T-cell (primary cell): Measurements from ENCODE around the gene SLC22A4. TPM values are rescaled to one million over a fixed set of nuclear protein-coding genes. Genes with fewer than 3 reads are reported as not detected.

Source experiments
- ATAC-seq, 4 experiments: fragments of 200-7000 bp in 3 of 4; fragments of 150-1000 bp in 1 of 4; cut with Tn5 transposase; replicated peaks in 1 of 4; 1 replicate in 3 of 4; 2 replicates in 1 of 4; pipeline ENCODE4 v1.10.0; 2021; ENCODE audit warnings: moderate library complexity in 3 of 4, mild to moderate bottlenecking in 2 of 4, moderate number of reproducible peaks in 1 of 4
- CTCF ChIA-PET, 2 donors: fragments of 300-600 bp; sonication (Branson Sonifier 250); formaldehyde crosslinking; loops; one replicate each; lab custom pipeline; 2022; ENCODE audit warnings: antibody characterized with exemption in 2 of 2; lab: Charles Lee
- POLR2A ChIA-PET, 2 donors: fragments of 300-600 bp; sonication (Branson Sonifier 250); formaldehyde crosslinking; loops; one replicate each; lab custom pipeline; 2022; ENCODE audit warnings: antibody characterized with exemption in 2 of 2; lab: Charles Lee
- DNase-seq, 35 experiments: peaks; one replicate each; pipeline versions ENCODE4 v3.0.0 to v3.0.0-alpha.2; 2013 to 2023
- H3K27ac ChIP-seq: one replicate; pipeline ENCODE4 v1.5.1; 2013; ENCODE audit warnings: low read length
- H3K27me3 ChIP-seq, 2 experiments: replicated peaks in 1 of 2; 1 replicate in 1 of 2; 2 replicates in 1 of 2; pipeline versions ENCODE4 v1.6.1 to v1.7.0; 2013; ENCODE audit warnings: low read length in 1 of 2, mixed read lengths in 1 of 2; ENCODE audit not compliant: control insufficient read depth in 2 of 2, insufficient read depth in 2 of 2; ENCODE audit errors: extremely low read depth in 1 of 2
- H3K36me3 ChIP-seq, 2 donors: 1 replicate in 1 of 2; 2 replicates in 1 of 2; pipeline versions ENCODE4 v1.6.1 to v1.7.0; 2013; ENCODE audit warnings: low read length in 1 of 2; ENCODE audit not compliant: control insufficient read depth in 2 of 2, insufficient read depth in 1 of 2; ENCODE audit errors: extremely low read depth in 1 of 2
- H3K4me1 ChIP-seq, 2 experiments: 1 replicate in 1 of 2; 2 replicates in 1 of 2; pipeline versions ENCODE4 v1.6.1 to v1.7.0; 2013; ENCODE audit warnings: low read length in 2 of 2, mixed read lengths in 1 of 2; ENCODE audit not compliant: insufficient read depth in 2 of 2, control insufficient read depth in 1 of 2; ENCODE audit errors: extremely low read depth in 1 of 2
- H3K4me3 ChIP-seq, 2 donors: 1 replicate in 1 of 2; 2 replicates in 1 of 2; pipeline versions ENCODE4 v1.5.1 to v1.7.0; 2013; ENCODE audit warnings: mild to moderate bottlenecking in 2 of 2, low read length in 1 of 2, moderate library complexity in 1 of 2; ENCODE audit not compliant: control insufficient read depth in 1 of 2; ENCODE audit errors: extremely low read depth in 1 of 2
- H3K9me3 ChIP-seq: 2 replicates; pipeline ENCODE4 v1.7.0; 2013
- H3K27ac Mint-ChIP-seq, 2 donors: one replicate each; pipeline ENCODE4 v1.8.0; 2020 to 2021; ENCODE audit warnings: mild to moderate bottlenecking in 2 of 2, mixed read lengths in 2 of 2
- H3K27me3 Mint-ChIP-seq, 2 donors: one replicate each; pipeline ENCODE4 v1.8.0; 2021 to 2022; ENCODE audit warnings: mixed read lengths in 2 of 2
- H3K36me3 Mint-ChIP-seq: one replicate; pipeline ENCODE4 v1.8.0; 2021; ENCODE audit warnings: mixed read lengths
- H3K4me1 Mint-ChIP-seq, 3 donors: one replicate each; pipeline ENCODE4 v1.8.0; 2020 to 2022; ENCODE audit warnings: mixed read lengths in 3 of 3, mild to moderate bottlenecking in 1 of 3
- H3K4me3 Mint-ChIP-seq, 3 donors: one replicate each; pipeline ENCODE4 v1.8.0; 2020 to 2022; ENCODE audit warnings: mild to moderate bottlenecking in 3 of 3, mixed read lengths in 3 of 3, moderate library complexity in 3 of 3
- H3K9me3 Mint-ChIP-seq, 3 donors: one replicate each; pipeline ENCODE4 v1.8.0; 2020 to 2022; ENCODE audit warnings: mixed read lengths in 3 of 3
- WGBS: methylation state at CpG from one replicate; pipeline ENCODE4 v1.1.5; 2013; ENCODE audit warnings: missing lambda C conversion rate; ENCODE audit not compliant: insufficient coverage; 5-methylcytosine and 5-hydroxymethylcytosine counted together
- total RNA-seq, 35 experiments: library from RNA in 6 of 35; stranded (reverse) in 6 of 35; fragments of 120-200 nt in 1 of 35; gene quantifications; one replicate each; pipeline versions ENCODE4 v1.2.1 to v1.2.4 and lab custom pipeline; 2013 to 2026

SLC22A4 gene
- total RNA-seq, 5 donors from 2014 or later (not counting 1 experiment from before 2014, with no cell fraction given): 0.20 TPM; not detected in 4

DNA sequence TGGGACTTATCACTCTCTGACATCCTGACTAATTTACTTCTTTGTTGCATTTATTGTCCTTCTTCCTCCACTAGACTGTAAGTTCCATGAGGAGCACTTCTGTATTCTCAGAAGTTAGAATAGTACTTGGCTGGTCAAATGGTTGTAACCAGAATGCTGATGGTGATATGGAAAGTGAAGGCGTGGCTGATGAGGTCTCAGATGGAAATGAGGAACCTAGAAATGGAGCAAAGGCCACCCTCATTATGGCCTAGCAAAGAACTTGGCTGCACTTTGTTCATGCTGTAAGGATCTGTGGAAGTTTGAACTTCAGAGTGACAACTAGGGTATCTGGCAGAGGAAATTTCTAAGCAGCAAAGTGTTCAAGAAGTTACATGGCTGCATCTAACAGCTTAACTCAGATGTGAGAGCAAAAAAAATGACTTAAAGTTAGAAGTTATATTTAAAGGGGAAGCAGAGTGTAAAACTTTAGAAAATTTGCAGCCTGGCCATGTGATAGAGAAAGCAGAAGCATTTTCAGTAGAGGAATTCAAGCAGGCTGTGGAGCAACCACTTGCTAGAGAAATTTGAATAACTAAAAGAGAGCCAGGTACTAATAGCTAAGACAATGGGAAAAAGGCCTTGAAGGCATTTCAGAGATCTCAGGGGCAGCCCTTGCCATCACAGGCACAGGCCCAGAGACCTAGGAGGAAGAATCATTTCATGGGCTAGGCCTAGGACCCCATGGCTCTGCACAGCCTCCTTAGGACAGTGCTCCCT is 60.4 kb downstream of the SLC22A4 start:
- H3K27ac ChIP-seq: no peak overlapping the region

DNA sequence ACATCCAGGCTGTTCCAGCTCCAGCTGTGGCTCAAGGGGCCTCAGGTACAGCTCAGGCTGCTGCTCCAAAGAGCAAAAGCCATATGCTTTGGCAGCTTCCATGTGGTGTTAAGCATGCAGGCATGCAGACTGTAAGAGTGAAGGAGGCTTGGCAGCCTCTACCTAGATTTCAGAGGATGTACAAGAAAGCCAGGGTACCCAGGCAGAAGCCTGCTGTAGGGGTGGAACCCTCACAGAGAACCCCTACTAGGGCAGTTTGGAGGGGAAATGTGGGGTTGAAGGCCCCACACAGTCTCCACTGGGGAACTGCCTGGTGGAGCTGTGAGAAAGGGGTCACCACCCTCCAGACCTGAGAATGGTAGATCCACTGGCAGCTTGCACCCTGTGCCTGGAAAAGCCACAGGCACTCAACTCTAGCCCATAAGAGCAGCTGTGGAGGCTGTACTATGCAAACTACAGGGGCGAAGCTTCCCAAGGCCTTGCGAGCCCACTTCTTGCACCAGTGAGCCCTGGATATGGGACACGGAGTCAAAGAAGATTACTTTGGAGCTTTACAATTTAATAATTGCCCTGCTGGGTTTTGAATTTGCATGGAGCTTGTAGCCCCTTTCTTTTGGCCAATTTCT is 61.1 kb downstream of the SLC22A4 start:
- DNase-seq (no peak), ATAC-seq (no peak)
- Histone ChIP-seq H3K27me3 (no peaks in the 10 kb centered on the region), H3K4me1 (no peaks in the 10 kb centered on the region), H3K9me3 (no peaks in the 10 kb centered on the region), H3K27ac (no peak overlapping the region), H3K4me3 (no peak overlapping the region), H3K36me3 (no peaks in the 10 kb centered on the region)
- Mint-ChIP-seq H3K27ac (no peak overlapping the region), H3K4me3 (no peak overlapping the region), H3K36me3 (peaks cover 33% of the 10 kb centered on the region), H3K9me3 (no peaks in the 10 kb centered on the region), H3K27me3 (no peaks in the 10 kb centered on the region), H3K4me1 (no peaks in the 10 kb centered on the region)
- ChIA-PET CTCF (no interaction called here), POLR2A (no interaction called here)
- WGBS: no CpG with 5 or more reads among the region's 3 CpGs

More for the DNA sequence above, 60.4 kb downstream of the SLC22A4 start:
- no peaks in the 10 kb centered on the region for H3K27me3 ChIP-seq
- no peaks in the 10 kb centered on the region for H3K9me3 ChIP-seq
- Mint-ChIP-seq H3K27me3 (no peaks in the 10 kb centered on the region), H3K4me3 (no peak overlapping the region), H3K9me3 (no peaks in the 10 kb centered on the region), H3K4me1 (no peaks in the 10 kb centered on the region), H3K36me3 (peaks cover 34% of the 10 kb centered on the region), H3K27ac (no peak overlapping the region)
- no peaks in the 10 kb centered on the region for H3K4me1 ChIP-seq
- no peaks in the 10 kb centered on the region for H3K36me3 ChIP-seq
- POLR2A ChIA-PET: no interaction called here
- 83% methylated on average over 1 of the region's 1 CpG for WGBS
- no peak overlapping the region for H3K4me3 ChIP-seq
- ATAC-seq (no peak), DNase-seq (no peak)
- CTCF ChIA-PET: no interaction called here

DNA sequence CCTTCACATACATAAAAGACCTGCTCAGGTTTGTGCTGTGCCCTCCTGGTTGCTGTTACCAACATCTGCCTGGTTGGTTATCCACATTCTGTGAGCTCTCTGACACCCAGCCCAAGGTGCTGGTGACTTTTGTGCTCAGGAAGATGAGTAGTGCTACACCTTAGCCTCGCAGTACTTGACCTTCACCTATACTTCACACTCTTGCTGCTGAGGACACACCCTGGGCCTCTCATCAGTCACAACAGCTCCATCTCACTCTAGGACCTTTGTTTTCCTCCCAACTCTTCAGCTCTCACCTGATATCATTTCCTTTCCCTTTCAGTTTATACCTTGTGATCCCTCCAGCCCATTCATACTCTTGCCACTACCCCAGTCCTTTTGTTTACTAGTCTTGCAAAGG is 64.6 kb downstream of the SLC22A4 start:
- H3K27ac ChIP-seq: no peak overlapping the region
- Mint-ChIP-seq H3K36me3 (peaks cover 19% of the 10 kb centered on the region), H3K27ac (no peak overlapping the region), H3K27me3 (no peaks in the 10 kb centered on the region), H3K4me3 (no peak overlapping the region), H3K4me1 (no peaks in the 10 kb centered on the region), H3K9me3 (no peaks in the 10 kb centered on the region)
- H3K36me3 ChIP-seq: peaks cover 0 to 2% of the 10 kb centered on the region in 2 donors
- no peak for DNase-seq
- H3K27me3 ChIP-seq: no peaks in the 10 kb centered on the region
- no peak overlapping the region for H3K4me3 ChIP-seq
- ATAC-seq: no peak
- 60% methylated on average over 1 of the region's 1 CpG for WGBS
- CTCF ChIA-PET: no interaction called here
- POLR2A ChIA-PET: no interaction called here
- no peaks in the 10 kb centered on the region for H3K4me1 ChIP-seq
- no peaks in the 10 kb centered on the region for H3K9me3 ChIP-seq

DNA sequence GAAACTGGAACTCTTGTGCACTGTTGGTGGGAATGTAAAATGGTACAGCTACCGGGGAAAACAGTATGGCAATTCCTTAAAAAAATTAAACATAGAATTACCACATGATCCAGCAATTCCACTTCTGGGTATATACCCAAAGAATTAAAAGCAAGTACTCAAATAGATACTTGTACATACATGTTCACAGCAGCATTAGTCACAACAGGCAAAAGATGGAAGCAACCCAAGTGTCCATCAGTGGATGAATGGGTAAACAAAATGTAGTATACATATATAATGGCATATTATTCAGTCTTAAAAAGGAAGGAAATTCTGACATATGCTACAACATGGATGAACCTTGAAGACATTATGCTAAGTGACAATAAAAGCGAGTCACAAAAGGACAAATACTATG is 67.9 kb downstream of the SLC22A4 start:
- Histone ChIP-seq H3K9me3 (no peaks in the 10 kb centered on the region), H3K27me3 (no peaks in the 10 kb centered on the region), H3K27ac (no peak overlapping the region), H3K4me3 (no peak overlapping the region), H3K36me3 (peaks cover 0 to 2% of the 10 kb centered on the region in 2 donors), H3K4me1 (no peaks in the 10 kb centered on the region)
- DNase-seq (no peak), ATAC-seq (no peak)
- no peak overlapping the region for H3K27ac Mint-ChIP-seq
- peaks cover 23% of the 10 kb centered on the region for H3K36me3 Mint-ChIP-seq
- H3K4me3 Mint-ChIP-seq: no peak overlapping the region
- no peaks in the 10 kb centered on the region for H3K27me3 Mint-ChIP-seq
- no peaks in the 10 kb centered on the region for H3K9me3 Mint-ChIP-seq
- ChIA-PET POLR2A (no interaction called here), CTCF (no interaction called here)
- 100% methylated on average over 1 of the region's 2 CpGs for WGBS
- H3K4me1 Mint-ChIP-seq: no peaks in the 10 kb centered on the region

DNA sequence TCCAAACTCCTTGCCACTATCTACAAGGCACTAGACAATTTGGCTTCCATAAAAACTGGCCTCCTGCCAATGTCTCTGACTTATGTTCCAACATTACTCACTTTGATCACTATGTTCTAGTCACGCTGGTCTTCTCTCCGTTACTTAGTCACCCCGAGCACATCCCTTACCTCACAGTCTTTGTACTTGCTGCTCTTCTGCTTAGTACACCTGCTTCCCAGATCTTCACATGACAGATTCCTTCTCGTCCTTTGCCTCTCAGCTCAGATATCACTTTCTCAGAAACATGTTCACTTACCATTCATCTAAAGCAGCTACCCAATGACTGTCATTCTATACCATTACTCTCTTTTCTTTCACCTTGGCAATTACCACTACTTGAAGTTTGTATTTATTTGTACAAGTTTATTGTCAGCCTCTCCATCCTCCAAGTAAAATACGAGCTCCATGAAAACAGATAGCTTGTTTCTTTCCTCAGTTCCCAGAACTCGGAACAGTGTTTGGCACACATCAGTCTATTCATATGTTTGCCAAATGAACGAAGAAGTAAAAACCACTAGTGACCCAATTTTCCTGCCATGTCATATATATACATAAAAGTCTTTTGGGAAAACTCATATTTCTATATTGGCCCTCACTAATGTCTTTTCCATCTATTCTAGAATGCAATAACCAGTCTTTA is 69.4 kb downstream of the SLC22A4 start:
- Mint-ChIP-seq H3K4me3 (no peak overlapping the region), H3K9me3 (no peaks in the 10 kb centered on the region), H3K36me3 (peaks cover 23% of the 10 kb centered on the region), H3K27me3 (no peaks in the 10 kb centered on the region), H3K27ac (no peak overlapping the region), H3K4me1 (peaks cover 0 to 2% (median 0%) of the 10 kb centered on the region in 3 donors)
- Histone ChIP-seq H3K9me3 (no peaks in the 10 kb centered on the region), H3K4me1 (no peaks in the 10 kb centered on the region), H3K27ac (no peak overlapping the region), H3K4me3 (no peak overlapping the region), H3K36me3 (peaks cover 0 to 2% of the 10 kb centered on the region in 2 donors), H3K27me3 (no peaks in the 10 kb centered on the region)
- ChIA-PET POLR2A (no interaction called here), CTCF (no interaction called here)
- DNase-seq (no peak), ATAC-seq (no peak)
- WGBS: 75% methylated on average over 4 of the region's 7 CpGs

DNA sequence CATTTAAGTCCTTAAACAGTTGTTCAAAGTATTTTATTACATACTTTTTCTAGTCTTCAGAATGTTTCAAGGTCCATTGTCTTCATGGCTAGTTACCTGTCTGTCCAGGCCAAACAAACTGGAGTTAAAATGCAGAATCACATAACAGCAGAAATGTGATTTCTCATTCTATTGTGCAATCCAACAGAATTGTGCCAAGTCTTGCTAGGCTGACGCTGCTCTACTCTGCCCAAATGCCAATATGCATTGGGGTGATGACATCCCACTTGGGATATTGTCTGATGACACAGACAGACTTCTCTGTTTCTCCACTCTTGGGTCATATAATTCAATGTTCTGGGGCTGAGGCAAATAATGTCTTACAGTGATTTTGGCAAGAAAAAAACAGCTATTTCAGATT is 70.1 kb downstream of the SLC22A4 start:
- Histone ChIP-seq H3K36me3 (peaks cover 0 to 2% of the 10 kb centered on the region in 2 donors), H3K27ac (no peak overlapping the region), H3K4me1 (peaks cover 0 to 3% of the 10 kb centered on the region in 2 experiments), H3K9me3 (no peaks in the 10 kb centered on the region), H3K4me3 (no peak overlapping the region), H3K27me3 (no peaks in the 10 kb centered on the region)
- no peak overlapping the region for H3K4me3 Mint-ChIP-seq
- ChIA-PET POLR2A (no interaction called here), CTCF (no interaction called here)
- no peaks in the 10 kb centered on the region for H3K9me3 Mint-ChIP-seq
- H3K4me1 Mint-ChIP-seq: peaks cover 0 to 6% (median 5%) of the 10 kb centered on the region in 3 donors
- peaks cover 23% of the 10 kb centered on the region for H3K36me3 Mint-ChIP-seq
- ATAC-seq: no peak
- DNase-seq: no peak
- WGBS: 88% methylated on average over 1 of the region's 1 CpG
- H3K27ac Mint-ChIP-seq: no peak overlapping the region
- H3K27me3 Mint-ChIP-seq: no peaks in the 10 kb centered on the region
